GM12801 (cell line): ENCODE results near the gene TMEM209.

Source experiments
- TF ChIP-seq, protein P1 (sequence below): IDR thresholded peaks from one replicate; pipeline ENCODE4 v1.5.1; 2011; ENCODE audit warnings: control low read depth; ENCODE audit not compliant: insufficient read length; ENCODE audit errors: extremely low read depth

TMEM209 gene

DNA sequence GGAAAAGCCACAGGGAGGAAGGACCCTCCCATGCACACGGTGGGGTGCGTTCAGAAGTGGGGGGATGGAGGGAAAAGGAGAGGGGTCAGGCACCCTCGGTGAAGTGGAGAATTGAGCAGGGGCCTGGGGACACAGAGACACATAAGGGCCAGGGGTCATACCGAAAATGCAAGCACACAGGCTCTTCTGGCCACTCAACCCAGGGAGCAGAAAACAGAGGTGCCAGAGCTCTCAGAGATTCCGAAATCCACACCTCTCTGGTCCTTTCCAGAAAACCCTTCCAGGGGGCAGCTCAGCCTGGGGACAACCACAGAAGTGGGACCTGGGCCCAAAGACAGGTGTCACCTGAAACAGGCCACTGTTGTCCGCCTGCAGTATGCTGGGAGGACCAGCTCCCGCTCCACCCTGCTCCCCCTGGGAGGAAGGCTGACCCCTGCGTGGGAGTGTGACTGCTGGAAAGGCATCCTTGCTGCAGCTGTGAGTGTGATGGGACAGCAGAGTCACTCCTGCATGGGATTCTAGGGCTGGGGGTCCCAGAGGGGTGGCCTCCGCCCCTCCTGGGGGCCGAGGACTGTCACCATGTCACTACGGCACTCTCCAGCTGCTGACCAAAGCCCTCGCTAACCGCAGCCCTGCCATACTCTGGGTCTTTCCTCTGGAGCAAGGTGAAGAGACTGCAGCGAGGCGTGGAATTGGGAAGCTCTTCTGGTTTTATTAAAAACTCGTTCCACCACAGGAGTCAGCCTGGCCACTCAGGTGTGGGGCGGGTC is 63.1 kb downstream of the TMEM209 start:
- TF ChIP-seq, protein P1, sequence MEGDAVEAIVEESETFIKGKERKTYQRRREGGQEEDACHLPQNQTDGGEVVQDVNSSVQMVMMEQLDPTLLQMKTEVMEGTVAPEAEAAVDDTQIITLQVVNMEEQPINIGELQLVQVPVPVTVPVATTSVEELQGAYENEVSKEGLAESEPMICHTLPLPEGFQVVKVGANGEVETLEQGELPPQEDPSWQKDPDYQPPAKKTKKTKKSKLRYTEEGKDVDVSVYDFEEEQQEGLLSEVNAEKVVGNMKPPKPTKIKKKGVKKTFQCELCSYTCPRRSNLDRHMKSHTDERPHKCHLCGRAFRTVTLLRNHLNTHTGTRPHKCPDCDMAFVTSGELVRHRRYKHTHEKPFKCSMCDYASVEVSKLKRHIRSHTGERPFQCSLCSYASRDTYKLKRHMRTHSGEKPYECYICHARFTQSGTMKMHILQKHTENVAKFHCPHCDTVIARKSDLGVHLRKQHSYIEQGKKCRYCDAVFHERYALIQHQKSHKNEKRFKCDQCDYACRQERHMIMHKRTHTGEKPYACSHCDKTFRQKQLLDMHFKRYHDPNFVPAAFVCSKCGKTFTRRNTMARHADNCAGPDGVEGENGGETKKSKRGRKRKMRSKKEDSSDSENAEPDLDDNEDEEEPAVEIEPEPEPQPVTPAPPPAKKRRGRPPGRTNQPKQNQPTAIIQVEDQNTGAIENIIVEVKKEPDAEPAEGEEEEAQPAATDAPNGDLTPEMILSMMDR, result no peak

DNA sequence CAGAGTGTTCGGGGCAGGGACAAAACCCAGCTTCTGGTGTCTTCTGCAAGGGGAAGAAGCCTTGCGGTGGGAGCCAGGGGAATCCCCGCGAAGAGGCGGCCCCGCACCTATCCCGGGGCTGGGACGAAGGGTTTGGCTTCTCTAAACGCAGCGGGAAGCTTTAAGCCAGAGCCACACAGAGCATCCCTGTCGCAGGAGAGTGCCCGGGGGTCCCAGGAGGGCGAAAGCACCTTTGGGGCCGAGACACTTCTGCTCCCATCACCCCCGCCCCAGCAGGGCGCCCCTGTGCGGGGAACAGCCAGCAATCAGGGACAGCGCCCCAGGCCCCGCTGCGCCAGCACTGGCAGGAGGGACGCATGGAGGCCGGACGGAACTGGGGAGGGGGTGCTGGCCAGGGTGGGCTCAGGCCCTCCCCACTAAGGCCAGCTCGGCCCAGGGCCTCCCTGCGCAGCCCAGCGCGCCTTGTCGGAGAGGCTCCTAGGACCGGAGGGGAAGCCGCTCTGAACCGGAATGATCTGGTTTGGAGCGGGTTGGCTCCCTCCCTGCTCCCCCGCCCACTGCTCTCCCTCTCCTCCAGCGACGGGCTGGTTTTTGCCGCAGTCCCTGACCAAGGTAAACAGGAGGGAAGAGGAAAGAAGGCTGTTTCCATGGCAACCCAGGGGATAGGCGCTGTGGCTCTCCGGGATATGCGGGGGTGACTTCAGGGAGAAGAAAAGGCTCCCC is 63.9 kb downstream of the TMEM209 start:
- TF ChIP-seq, protein P1, result no peak

DNA sequence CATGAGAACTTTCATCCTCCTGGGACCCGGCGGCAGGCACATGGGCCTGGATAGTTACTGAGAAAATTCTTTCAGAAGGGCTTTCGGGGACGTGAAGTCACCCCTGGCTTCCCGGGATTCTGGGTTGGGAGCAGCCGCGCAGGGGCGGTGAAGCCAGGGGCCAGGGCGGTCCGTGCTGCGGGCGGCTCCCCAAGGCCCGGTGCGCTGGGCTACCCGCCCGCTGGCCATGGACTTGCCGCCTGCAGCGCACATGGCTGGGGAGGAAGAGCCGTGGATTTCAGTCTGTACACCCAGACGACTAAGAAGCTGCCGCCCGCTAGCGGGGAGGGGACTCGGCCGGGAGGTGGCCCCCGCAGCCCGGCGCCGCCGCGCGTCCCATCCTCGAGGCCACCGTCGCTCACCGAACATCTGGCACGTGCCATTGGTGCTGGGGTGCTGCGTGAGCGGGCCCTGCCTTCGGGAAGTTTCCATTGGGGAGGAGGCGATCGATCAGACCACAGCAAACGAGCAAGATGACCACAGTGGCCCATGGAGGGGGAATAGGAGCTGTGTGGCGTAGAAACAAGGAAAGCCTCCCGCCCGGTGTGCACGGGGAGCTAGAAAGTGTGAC is 64.5 kb downstream of the TMEM209 start:
- TF ChIP-seq, protein P1, result no peak

DNA sequence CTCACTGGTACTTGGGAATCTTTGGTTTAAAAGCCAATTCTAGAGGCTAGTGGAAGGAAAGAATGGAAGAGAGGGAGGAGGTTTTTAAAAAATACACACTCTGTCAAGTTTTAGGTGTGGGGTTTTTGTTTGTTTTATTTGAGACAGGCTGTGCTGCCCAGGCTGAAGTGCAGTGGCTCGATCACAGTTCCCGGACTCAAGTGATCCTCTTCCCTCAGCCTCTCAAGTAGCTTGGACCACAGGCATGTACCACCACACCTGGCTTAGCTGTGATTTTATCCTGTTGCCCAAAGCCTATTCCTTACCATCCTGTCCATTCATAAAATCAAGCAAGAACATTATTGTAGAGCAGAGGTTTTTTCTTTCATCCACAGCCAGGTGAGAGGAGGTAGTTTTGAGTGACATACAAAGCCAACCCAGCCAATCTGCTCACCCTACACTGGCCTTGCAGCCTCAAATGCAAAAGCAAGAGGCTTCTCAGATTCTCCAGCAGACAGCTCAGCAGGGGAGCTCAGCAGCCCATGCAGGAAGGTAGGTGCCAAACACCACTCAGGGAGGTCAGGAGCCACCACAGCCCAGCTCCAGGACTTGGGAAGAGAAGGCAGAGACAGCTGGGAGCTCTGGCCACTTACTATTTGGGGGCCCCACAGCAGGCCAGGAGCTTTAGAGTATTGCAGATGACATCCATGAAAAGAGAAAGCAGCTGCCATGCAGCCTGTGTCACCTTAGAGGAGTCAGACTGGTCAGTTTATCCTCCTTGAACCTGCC is 65.8 kb downstream of the TMEM209 start:
- TF ChIP-seq, protein P1, result no peak

DNA sequence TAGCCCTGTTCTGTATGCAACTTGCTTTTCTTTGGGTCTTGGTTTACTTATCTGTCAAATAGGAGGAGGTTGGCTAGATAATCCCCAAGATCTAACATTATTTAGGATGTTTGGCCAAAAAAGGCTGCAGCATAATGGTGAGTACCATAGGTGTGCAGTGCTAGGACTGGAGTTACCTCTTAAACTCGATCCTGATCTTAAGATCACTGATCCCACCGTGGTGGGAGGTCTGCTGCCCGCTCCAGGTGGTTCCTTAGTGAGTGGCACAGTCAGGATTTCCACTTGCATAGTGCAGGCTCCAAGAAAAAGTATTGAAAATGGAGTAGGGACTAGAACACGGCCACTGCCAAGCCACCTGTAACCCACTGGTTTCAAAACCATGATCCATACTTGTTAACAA is 68.0 kb downstream of the TMEM209 start:
- TF ChIP-seq, protein P1, result no peak

DNA sequence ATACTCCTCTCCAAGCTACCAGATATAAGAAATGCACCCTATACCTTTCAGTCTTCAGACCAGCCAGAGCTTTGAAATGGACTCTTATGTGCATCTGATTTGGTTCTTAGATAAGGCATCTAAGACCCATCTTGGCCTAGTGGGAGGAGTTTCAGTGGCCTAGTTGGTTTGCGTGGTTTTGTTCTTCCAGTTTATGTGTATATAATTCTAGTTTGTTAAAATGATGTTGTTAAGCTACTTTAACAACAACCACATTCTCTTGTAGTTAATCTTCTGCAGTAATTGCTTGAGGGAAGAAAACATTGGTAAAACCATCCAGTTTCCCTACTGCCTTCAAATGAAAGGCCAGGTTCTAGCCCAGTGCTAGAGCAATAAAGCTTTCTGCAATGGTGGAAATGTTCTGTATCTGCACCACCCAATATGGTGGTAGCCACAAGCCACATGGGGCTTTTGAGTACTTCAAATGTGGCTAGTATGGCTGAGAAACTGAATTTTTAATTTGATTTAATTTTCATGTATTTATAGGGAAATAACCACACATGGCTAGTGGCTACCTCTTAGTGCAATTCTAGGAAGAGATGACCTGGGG is 68.5 kb downstream of the TMEM209 start:
- TF ChIP-seq, protein P1, result no peak
